K562 (cell line): Measurements from ENCODE around the gene FUCA2. TPM values are rescaled to one million over a fixed set of nuclear protein-coding genes. Genes with fewer than 3 reads are reported as not detected.
A peak's percentile ranks its signal among the peaks of the same experiment; 100 is the strongest.

Experiments used
- DNMT1 ChIP-seq: fragments of 450-650 bp; IDR thresholded peaks from 2 replicates; pipeline ENCODE4 v1.6.1; 2016; ENCODE audit warnings: antibody characterized with exemption, mild to moderate bottlenecking
- OTX1 ChIP-seq: fragments of 450-650 bp; formaldehyde crosslinking; IDR thresholded peaks from 2 replicates; pipeline ENCODE4 v1.4.0; 2022; ENCODE audit warnings: mild to moderate bottlenecking
- PHF8 ChIP-seq: fragments of 200-600 bp; sonication (generic); IDR thresholded peaks from 2 replicates; pipeline ENCODE4 v1.6.1; 2012; ENCODE audit warnings: mixed run types, mild to moderate bottlenecking, inconsistent platforms, low read length, moderate library complexity, borderline replicate concordance
- RBM25 ChIP-seq: fragments of 200-400 bp; formaldehyde crosslinking; IDR thresholded peaks from 2 replicates; pipeline ENCODE4 v1.6.1; 2018; ENCODE audit warnings: low read length, low read depth, moderate library complexity; ENCODE audit not compliant: severe bottlenecking
- RBM39 ChIP-seq: fragments of 200-400 bp; formaldehyde crosslinking; optimal IDR thresholded peaks from 2 replicates; pipeline ENCODE3; 2018; ENCODE audit warnings: low read depth, low read length
- RNF2 ChIP-seq: sonication (generic); IDR thresholded peaks from 2 replicates; pipeline ENCODE4 v1.6.1; 2016
- ZNF12 ChIP-seq: sonication (generic); formaldehyde crosslinking; IDR thresholded peaks from 2 replicates; pipeline ENCODE4 v1.4.0; 2020; ENCODE audit warnings: mild to moderate bottlenecking, missing genetic modification reagents
- ZNF146 ChIP-seq: IDR thresholded peaks from one replicate; pipeline ENCODE4 v1.6.1; 2018; ENCODE audit warnings: missing compliant biosample characterization; ENCODE audit not compliant: unreplicated experiment
- ZNF77 ChIP-seq: fragments of 250-450 bp; sonication (Bioruptor Pico); IDR thresholded peaks from 2 replicates; pipeline ENCODE4 v1.5.0; 2020
- polyA plus RNA-seq, 8 experiments: library from polyadenylated mRNA; depleted of rRNA in 4 of 8; stranded (reverse) in 5 of 8; unstranded in 3 of 8; fragments of >200 nt; fragmentation: Nextera tagmentation in 2 of 8; fragmentation: Illumina TruSeq in 1 of 8; extraction: Ambion mirVana in 2 of 8; extraction: Trizol in 1 of 8; gene quantifications; 2 replicates each; pipeline versions ENCODE4 v1.2.1 to v1.2.3, GENCODE V29; 2011 to 2014; ENCODE audit warnings: inconsistent platforms in 1 of 8, missing spikeins in 1 of 8
- total RNA-seq, 7 experiments: library from RNA; depleted of rRNA in 6 of 7; stranded (reverse); fragments of >200 nt in 6 of 7; fragmentation: Illumina TruSeq in 2 of 7; extraction: Trizol in 2 of 7; gene quantifications; 2 replicates each; pipeline versions ENCODE4 v1.2.1 to v1.2.3, GENCODE V29; 2011 to 2021; ENCODE audit warnings: low replicate concordance in 1 of 7
- TF ChIP-seq, protein P1 (sequence below): fragments of 200-600 bp; sonication (generic); IDR thresholded peaks from one replicate; pipeline ENCODE4 v1.6.1; 2012; ENCODE audit warnings: mild to moderate bottlenecking, low read depth, low read length, inconsistent platforms
- TF ChIP-seq, protein P2 (sequence below), 2 experiments: fragments of 450-650 bp in 1 of 2; sonication (generic) in 1 of 2; formaldehyde crosslinking in 1 of 2; IDR thresholded peaks in 1 of 2; conservative IDR thresholded peaks in 1 of 2; 2 replicates each; pipeline versions ENCODE4 v1.6.1 to v1.8.1; 2016 to 2023; ENCODE audit warnings: mild to moderate bottlenecking in 2 of 2, moderate library complexity in 2 of 2, inconsistent platforms in 1 of 2, missing genetic modification reagents in 1 of 2
- TF ChIP-seq, protein P3 (sequence below): fragments of 450-650 bp; formaldehyde crosslinking; IDR thresholded peaks from 2 replicates; pipeline ENCODE4 v1.4.0; 2022; ENCODE audit warnings: missing genetic modification characterization

Gene FUCA2
- total and polyA plus RNA-seq, 9 of the 15 experiments (the other 6 are each of a cell fraction or from before 2014, with no cell fraction given) = 20.6 to 112 (median 79.3) TPM

DNA sequence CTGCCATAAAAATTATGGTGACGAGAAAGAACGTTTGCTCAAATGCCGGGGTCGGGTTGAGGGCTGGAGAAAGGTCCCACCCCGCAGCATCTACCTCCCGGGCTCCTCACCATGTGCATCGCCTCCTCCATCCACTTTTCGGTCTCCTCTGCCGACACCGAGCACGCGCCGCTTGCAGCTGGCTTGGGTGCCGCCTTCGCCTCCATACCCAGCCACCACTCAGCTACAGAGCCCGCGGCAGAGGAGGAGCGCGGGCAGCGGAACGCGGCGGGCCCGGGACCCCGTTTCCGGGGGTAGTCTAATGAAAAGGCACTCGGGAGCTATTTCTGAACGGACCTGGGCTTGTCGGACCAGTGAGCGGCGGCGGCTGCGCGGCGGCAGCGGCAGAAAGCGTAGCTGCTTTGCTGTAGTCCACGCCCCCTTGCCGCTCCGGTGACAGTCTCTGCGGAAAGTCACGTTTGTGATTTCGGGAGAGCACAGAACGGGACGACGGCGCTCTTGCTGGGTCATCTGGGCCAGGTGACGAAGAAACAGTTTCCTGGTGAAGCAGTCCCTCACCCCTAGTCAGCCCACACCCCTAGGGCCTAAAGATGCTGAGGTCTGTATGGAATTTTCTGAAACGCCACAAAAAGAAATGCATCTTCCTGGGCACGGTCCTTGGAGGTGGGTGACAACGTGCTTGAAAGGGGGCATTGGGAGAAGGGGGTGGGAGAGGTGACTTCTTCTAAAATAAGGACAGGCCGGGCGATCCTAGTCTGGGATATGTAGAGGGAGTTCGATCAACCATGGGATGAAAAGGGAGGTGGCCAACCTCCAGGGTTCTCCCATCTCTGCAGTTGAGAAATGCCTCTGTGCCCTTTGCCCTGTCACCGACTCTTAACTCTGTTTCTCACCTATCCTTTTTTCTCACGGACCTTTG is 60.8 kb downstream of the FUCA2 start, which contains the start of the genes ADAT2 and PEX3 (continued):
- TF ChIP-seq PHF8 (peak; percentile 86; the same call in 1 of the 2 replicates), ZNF146 (CRISPR knock-in tag) (peak; percentile 14), ZNF12 (peak; percentile 81), DNMT1 (no peak; the same call in 1 of the 2 replicates), RBM39 (no peak), OTX1 (CRISPR knock-in tag) (no peak; the same call in 1 of the 2 replicates), ZNF77 (CRISPR knock-in tag) (no peak), RNF2 (peak; percentile 87), RBM25 (peak; percentile 70)
- TF ChIP-seq, protein P1, sequence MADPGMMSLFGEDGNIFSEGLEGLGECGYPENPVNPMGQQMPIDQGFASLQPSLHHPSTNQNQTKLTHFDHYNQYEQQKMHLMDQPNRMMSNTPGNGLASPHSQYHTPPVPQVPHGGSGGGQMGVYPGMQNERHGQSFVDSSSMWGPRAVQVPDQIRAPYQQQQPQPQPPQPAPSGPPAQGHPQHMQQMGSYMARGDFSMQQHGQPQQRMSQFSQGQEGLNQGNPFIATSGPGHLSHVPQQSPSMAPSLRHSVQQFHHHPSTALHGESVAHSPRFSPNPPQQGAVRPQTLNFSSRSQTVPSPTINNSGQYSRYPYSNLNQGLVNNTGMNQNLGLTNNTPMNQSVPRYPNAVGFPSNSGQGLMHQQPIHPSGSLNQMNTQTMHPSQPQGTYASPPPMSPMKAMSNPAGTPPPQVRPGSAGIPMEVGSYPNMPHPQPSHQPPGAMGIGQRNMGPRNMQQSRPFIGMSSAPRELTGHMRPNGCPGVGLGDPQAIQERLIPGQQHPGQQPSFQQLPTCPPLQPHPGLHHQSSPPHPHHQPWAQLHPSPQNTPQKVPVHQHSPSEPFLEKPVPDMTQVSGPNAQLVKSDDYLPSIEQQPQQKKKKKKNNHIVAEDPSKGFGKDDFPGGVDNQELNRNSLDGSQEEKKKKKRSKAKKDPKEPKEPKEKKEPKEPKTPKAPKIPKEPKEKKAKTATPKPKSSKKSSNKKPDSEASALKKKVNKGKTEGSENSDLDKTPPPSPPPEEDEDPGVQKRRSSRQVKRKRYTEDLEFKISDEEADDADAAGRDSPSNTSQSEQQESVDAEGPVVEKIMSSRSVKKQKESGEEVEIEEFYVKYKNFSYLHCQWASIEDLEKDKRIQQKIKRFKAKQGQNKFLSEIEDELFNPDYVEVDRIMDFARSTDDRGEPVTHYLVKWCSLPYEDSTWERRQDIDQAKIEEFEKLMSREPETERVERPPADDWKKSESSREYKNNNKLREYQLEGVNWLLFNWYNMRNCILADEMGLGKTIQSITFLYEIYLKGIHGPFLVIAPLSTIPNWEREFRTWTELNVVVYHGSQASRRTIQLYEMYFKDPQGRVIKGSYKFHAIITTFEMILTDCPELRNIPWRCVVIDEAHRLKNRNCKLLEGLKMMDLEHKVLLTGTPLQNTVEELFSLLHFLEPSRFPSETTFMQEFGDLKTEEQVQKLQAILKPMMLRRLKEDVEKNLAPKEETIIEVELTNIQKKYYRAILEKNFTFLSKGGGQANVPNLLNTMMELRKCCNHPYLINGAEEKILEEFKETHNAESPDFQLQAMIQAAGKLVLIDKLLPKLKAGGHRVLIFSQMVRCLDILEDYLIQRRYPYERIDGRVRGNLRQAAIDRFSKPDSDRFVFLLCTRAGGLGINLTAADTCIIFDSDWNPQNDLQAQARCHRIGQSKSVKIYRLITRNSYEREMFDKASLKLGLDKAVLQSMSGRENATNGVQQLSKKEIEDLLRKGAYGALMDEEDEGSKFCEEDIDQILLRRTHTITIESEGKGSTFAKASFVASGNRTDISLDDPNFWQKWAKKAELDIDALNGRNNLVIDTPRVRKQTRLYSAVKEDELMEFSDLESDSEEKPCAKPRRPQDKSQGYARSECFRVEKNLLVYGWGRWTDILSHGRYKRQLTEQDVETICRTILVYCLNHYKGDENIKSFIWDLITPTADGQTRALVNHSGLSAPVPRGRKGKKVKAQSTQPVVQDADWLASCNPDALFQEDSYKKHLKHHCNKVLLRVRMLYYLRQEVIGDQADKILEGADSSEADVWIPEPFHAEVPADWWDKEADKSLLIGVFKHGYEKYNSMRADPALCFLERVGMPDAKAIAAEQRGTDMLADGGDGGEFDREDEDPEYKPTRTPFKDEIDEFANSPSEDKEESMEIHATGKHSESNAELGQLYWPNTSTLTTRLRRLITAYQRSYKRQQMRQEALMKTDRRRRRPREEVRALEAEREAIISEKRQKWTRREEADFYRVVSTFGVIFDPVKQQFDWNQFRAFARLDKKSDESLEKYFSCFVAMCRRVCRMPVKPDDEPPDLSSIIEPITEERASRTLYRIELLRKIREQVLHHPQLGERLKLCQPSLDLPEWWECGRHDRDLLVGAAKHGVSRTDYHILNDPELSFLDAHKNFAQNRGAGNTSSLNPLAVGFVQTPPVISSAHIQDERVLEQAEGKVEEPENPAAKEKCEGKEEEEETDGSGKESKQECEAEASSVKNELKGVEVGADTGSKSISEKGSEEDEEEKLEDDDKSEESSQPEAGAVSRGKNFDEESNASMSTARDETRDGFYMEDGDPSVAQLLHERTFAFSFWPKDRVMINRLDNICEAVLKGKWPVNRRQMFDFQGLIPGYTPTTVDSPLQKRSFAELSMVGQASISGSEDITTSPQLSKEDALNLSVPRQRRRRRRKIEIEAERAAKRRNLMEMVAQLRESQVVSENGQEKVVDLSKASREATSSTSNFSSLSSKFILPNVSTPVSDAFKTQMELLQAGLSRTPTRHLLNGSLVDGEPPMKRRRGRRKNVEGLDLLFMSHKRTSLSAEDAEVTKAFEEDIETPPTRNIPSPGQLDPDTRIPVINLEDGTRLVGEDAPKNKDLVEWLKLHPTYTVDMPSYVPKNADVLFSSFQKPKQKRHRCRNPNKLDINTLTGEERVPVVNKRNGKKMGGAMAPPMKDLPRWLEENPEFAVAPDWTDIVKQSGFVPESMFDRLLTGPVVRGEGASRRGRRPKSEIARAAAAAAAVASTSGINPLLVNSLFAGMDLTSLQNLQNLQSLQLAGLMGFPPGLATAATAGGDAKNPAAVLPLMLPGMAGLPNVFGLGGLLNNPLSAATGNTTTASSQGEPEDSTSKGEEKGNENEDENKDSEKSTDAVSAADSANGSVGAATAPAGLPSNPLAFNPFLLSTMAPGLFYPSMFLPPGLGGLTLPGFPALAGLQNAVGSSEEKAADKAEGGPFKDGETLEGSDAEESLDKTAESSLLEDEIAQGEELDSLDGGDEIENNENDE = peak; percentile 33
- TF ChIP-seq, protein P2, sequence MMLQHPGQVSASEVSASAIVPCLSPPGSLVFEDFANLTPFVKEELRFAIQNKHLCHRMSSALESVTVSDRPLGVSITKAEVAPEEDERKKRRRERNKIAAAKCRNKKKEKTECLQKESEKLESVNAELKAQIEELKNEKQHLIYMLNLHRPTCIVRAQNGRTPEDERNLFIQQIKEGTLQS (IDR thresholded peaks at IDR 0.05) = no peak
- TF ChIP-seq, protein P2 (CRISPR knock-in tag; conservative IDR thresholded peaks at IDR 0.05) = peak; percentile 67
- TF ChIP-seq, protein P3, sequence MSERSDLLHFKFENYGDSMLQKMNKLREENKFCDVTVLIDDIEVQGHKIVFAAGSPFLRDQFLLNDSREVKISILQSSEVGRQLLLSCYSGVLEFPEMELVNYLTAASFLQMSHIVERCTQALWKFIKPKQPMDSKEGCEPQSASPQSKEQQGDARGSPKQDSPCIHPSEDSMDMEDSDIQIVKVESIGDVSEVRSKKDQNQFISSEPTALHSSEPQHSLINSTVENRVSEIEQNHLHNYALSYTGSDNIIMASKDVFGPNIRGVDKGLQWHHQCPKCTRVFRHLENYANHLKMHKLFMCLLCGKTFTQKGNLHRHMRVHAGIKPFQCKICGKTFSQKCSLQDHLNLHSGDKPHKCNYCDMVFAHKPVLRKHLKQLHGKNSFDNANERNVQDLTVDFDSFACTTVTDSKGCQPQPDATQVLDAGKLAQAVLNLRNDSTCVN (CRISPR knock-in tag) = no peak
